ENCODE results near the gene CTPS1. TPM values are rescaled to one million over a fixed set of nuclear protein-coding genes. Genes with fewer than 3 reads are reported as not detected.

CTPS1 gene
- total and polyA plus RNA-seq, 8 donors: 6.4 to 45.5 (median 23.1) TPM

DNA sequence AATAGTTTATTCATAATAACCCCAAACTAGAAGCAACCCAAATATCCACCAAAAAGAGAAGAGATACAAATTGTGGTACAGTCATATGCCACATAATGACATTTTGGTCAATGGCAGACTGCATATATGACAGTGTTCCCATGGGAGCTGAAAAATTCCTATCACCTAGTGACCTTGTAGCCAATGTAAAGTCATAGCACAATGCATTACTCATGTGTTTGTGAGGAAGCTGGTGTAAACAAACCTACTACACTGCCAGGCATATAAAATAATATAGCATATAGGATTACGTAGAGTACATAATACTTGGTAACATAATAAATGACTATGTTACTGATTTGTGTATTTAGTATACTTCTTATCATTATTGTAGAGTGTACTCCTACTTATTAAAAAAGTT, 71.5 kb downstream of the CTPS1 start:
- Histone ChIP-seq H3K9me3 (no peaks in the 10 kb centered on the region), H3K4me1 (peaks cover 5 to 13% (median 10%) of the 10 kb centered on the region in 4 donors), H3K27ac (no peak overlapping the region), H3K36me3 (peaks cover 13 to 77% (median 64%) of the 10 kb centered on the region in 4 donors), H3K4me3 (no peak overlapping the region), H3K27me3 (no peaks in the 10 kb centered on the region)
- intact Hi-C loops (cut with DNase I; ENCODE audit: low total_unique reads): no loop called here
- DNase-seq: no peak
- TF ChIP-seq POLR2A (IDR thresholded peaks at IDR 0.05) (no peak), POLR2AphosphoS5 (IDR thresholded peaks at IDR 0.05) (no peak), EP300 (IDR thresholded peaks at IDR 0.05) (no peak)
- TF ChIP-seq, protein P1, sequence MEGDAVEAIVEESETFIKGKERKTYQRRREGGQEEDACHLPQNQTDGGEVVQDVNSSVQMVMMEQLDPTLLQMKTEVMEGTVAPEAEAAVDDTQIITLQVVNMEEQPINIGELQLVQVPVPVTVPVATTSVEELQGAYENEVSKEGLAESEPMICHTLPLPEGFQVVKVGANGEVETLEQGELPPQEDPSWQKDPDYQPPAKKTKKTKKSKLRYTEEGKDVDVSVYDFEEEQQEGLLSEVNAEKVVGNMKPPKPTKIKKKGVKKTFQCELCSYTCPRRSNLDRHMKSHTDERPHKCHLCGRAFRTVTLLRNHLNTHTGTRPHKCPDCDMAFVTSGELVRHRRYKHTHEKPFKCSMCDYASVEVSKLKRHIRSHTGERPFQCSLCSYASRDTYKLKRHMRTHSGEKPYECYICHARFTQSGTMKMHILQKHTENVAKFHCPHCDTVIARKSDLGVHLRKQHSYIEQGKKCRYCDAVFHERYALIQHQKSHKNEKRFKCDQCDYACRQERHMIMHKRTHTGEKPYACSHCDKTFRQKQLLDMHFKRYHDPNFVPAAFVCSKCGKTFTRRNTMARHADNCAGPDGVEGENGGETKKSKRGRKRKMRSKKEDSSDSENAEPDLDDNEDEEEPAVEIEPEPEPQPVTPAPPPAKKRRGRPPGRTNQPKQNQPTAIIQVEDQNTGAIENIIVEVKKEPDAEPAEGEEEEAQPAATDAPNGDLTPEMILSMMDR (IDR thresholded peaks at IDR 0.05): no peak
- 77 to 92% (median 83%) methylated on average over 1 of the region's 1 CpG for WGBS, 5 donors

DNA sequence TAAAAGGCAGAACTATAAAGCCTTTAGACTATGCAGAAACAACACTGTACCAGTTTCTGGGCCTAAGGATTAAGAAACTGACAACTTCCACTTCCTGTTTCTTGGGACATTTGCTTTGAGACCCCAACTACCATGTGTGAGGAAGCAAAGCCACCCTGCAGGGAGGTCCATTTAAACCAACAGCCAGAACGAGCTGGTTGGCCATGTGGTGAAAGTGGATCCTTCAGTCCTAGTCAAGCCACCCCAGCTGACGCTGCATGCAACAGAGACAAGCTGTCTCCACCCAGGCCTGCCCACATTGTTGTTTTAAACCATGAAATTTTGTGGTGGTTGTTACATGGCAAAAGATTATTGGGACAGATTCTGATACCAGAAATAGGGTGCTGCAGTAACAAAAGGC, 73.8 kb downstream of the CTPS1 start:
- Histone ChIP-seq H3K36me3 (peaks cover 4 to 73% (median 55%) of the 10 kb centered on the region in 4 donors), H3K9me3 (no peaks in the 10 kb centered on the region), H3K27me3 (no peaks in the 10 kb centered on the region), H3K27ac (no peak overlapping the region), H3K4me3 (no peak overlapping the region), H3K4me1 (no peaks in the 10 kb centered on the region)
- intact Hi-C loops (cut with DNase I; ENCODE audit: low total_unique reads): no loop called here
- TF ChIP-seq, protein P1 (IDR thresholded peaks at IDR 0.05): no peak
- no peak for TF ChIP-seq EP300 (IDR thresholded peaks at IDR 0.05)
- DNase-seq: peak in 1 of 2 donors; percentile 19
- 66 to 89% (median 83%) methylated on average over 2 of the region's 2 CpGs for WGBS, 5 donors

DNA sequence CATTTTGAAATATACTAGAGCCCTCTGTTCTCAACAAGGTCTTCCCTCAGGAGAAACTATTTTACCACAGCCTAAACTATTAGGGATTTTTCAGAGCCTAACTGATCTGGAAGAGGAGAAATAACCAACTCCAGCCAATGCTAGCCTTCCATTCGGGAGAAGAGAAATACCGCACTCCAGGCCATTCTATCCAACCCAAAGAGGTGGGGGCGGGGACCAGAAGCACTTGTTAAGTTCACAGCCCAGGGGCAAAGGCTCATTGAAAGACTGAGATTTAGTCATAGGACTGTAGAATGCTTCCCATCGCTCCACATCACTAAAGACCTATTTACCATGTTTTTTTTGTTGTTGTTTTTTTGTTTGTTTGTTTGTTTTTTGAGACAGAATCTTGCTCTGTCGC, 77.4 kb downstream of the CTPS1 start:
- whole genome bisulfite sequencing, 5 donors: 91 to 96% (median 93%) methylated on average over 5 of the region's 5 CpGs

More for the DNA sequence above, 77.4 kb downstream of the CTPS1 start:
- Histone ChIP-seq H3K27ac (no peak overlapping the region), H3K4me3 (no peak overlapping the region), H3K4me1 (no peaks in the 10 kb centered on the region), H3K36me3 (peaks cover 0 to 84% (median 62%) of the 10 kb centered on the region in 4 donors), H3K9me3 (peaks cover 0 to 8% (median 3%) of the 10 kb centered on the region in 4 donors), H3K27me3 (no peaks in the 10 kb centered on the region)
- TF ChIP-seq EP300 (IDR thresholded peaks at IDR 0.05) (no peak), POLR2AphosphoS5 (IDR thresholded peaks at IDR 0.05) (no peak)
- intact Hi-C loops (cut with DNase I; ENCODE audit: low total_unique reads): no loop called here
- DNase-seq: no peak

Small RNA genes within 50 kb of the gene (small RNA-seq; reads per million reads assigned to genes)
- 0 reads per million in 4 donors for gene UBE2V1P8

Other genes with a start within 250 kb of the CTPS1 start
- 1 to 10 TPM in 2 of 5 donors, under 1 TPM in 2, not detected in 1; 0.55 to 7.6 (median 2.5) TPM for gene KCNQ4, start 195.9 kb upstream of the CTPS1 start, total RNA-seq
- gene KCNQ4, start 195.9 kb upstream of the CTPS1 start, polyA plus RNA-seq: 1 to 10 TPM in 1 of 3 donors, under 1 TPM in 2; 0.31 to 2.2 (median 0.56) TPM
- 100 to 1,000 TPM in 1 of 5 donors, 10 to 100 TPM in 3, 1 to 10 TPM in 1; 2.6 to 152 (median 38.4) TPM for gene CITED4, start 117.3 kb upstream of the CTPS1 start, total RNA-seq
- gene CITED4, start 117.3 kb upstream of the CTPS1 start, polyA plus RNA-seq: 10 to 100 TPM in 2 of 3 donors, 1 to 10 TPM in 1; 8.6 to 22.5 (median 13.5) TPM
- 10 to 100 TPM in 1 of 5 donors, 1 to 10 TPM in 1, under 1 TPM in 1, not detected in 2; 0.73 to 10.5 (median 3.1) TPM for gene SLFNL1, start 42.0 kb downstream of the CTPS1 start, total RNA-seq
- gene SLFNL1, start 42.0 kb downstream of the CTPS1 start, polyA plus RNA-seq: under 1 TPM in 2 of 3 donors, not detected in 1; 0.25 to 0.31 TPM